Liver (tissue), 9 donors: ENCODE results near the gene IL31RA. TPM values are rescaled to one million over a fixed set of nuclear protein-coding genes. Genes with fewer than 3 reads are reported as not detected.

ENCODE experiments used
- DNase-seq: peaks from one replicate; pipeline ENCODE4 v3.0.0-alpha.2; 2017; ENCODE audit warnings: low spot score
- H3K27ac ChIP-seq, 2 donors: one replicate each; pipeline ENCODE4 v1.7.0; 2013; ENCODE audit warnings: inconsistent platforms in 2 of 2, low read length in 2 of 2, control low read depth in 1 of 2, low read depth in 1 of 2, mild to moderate bottlenecking in 1 of 2
- H3K27me3 ChIP-seq, 4 donors: one replicate each; pipeline versions ENCODE4 v1.6.1 to v1.7.0; 2013; ENCODE audit warnings: low read length in 3 of 4, inconsistent platforms in 1 of 4, mild to moderate bottlenecking in 1 of 4, moderate library complexity in 1 of 4; ENCODE audit not compliant: control insufficient read depth in 4 of 4, insufficient read depth in 4 of 4
- H3K36me3 ChIP-seq, 4 donors: one replicate each; pipeline versions ENCODE4 v1.6.1 to v1.7.0; 2013; ENCODE audit warnings: low read length in 3 of 4, mild to moderate bottlenecking in 3 of 4, low read depth in 1 of 4, moderate library complexity in 1 of 4; ENCODE audit not compliant: control insufficient read depth in 4 of 4, insufficient read depth in 3 of 4
- H3K4me1 ChIP-seq, 4 donors: one replicate each; pipeline versions ENCODE4 v1.6.1 to v1.7.0; 2013; ENCODE audit warnings: low read length in 3 of 4, mild to moderate bottlenecking in 3 of 4, moderate library complexity in 1 of 4; ENCODE audit not compliant: control insufficient read depth in 4 of 4, insufficient read depth in 4 of 4
- H3K4me3 ChIP-seq, 3 donors: one replicate each; pipeline versions ENCODE4 v1.6.1 to v1.7.0; 2013; ENCODE audit warnings: low read length in 3 of 3, control low read depth in 1 of 3, low read depth in 1 of 3, mild to moderate bottlenecking in 1 of 3
- H3K9ac ChIP-seq, 2 donors: one replicate each; pipeline ENCODE4 v1.7.0; 2013; ENCODE audit warnings: low read length in 2 of 2, mild to moderate bottlenecking in 2 of 2, moderate library complexity in 2 of 2, control low read depth in 1 of 2, low read depth in 1 of 2
- H3K9me3 ChIP-seq, 4 donors: one replicate each; pipeline versions ENCODE4 v1.6.1 to v1.7.0; 2013; ENCODE audit warnings: low read length in 3 of 4; ENCODE audit not compliant: control insufficient read depth in 4 of 4
- EGR1 ChIP-seq, 2 donors: IDR thresholded peaks; 2 replicates each; pipeline ENCODE4 v1.6.1; 2016 to 2018; ENCODE audit warnings: antibody characterized with exemption in 2 of 2, low read depth in 2 of 2
- FOXA1 ChIP-seq: IDR thresholded peaks from 2 replicates; pipeline ENCODE4 v1.6.1; 2016; ENCODE audit warnings: antibody characterized with exemption
- FOXA2 ChIP-seq: IDR thresholded peaks from 2 replicates; pipeline ENCODE4 v1.6.1; 2016; ENCODE audit warnings: antibody characterized with exemption
- GABPA ChIP-seq, 2 donors: IDR thresholded peaks in 1 of 2; conservative IDR thresholded peaks in 1 of 2; 2 replicates each; pipeline ENCODE4 v1.6.1; 2016; ENCODE audit warnings: antibody characterized with exemption in 2 of 2, mild to moderate bottlenecking in 1 of 2, moderate library complexity in 1 of 2
- HNF4A ChIP-seq, 2 donors: conservative IDR thresholded peaks; 2 replicates each; pipeline ENCODE4 v1.6.1; 2016; ENCODE audit warnings: antibody characterized with exemption in 2 of 2, mild to moderate bottlenecking in 2 of 2
- NR2F2 ChIP-seq: IDR thresholded peaks from 2 replicates; pipeline ENCODE4 v1.6.1; 2016; ENCODE audit warnings: antibody characterized with exemption
- RXRA ChIP-seq, 2 donors: IDR thresholded peaks; 2 replicates each; pipeline ENCODE4 v1.6.1; 2017 to 2018; ENCODE audit warnings: antibody characterized with exemption in 2 of 2, mild to moderate bottlenecking in 1 of 2
- SP1 ChIP-seq: IDR thresholded peaks from 2 replicates; pipeline ENCODE4 v1.6.1; 2018; ENCODE audit warnings: antibody characterized with exemption, mild to moderate bottlenecking
- TAF1 ChIP-seq: conservative IDR thresholded peaks from 2 replicates; pipeline ENCODE4 v1.6.1; 2016; ENCODE audit warnings: antibody characterized with exemption, mild to moderate bottlenecking
- WGBS: extraction: QIAGEN DNeasy Blood & Tissue Kit; methylation state at CpG from one replicate; pipeline ENCODE4 v1.1.7; 2013; 5-methylcytosine and 5-hydroxymethylcytosine counted together
- polyA plus RNA-seq, 2 donors: library from polyadenylated mRNA; stranded (reverse) in 1 of 2; unstranded in 1 of 2; fragments of 200-250 nt in 1 of 2; fragments of >200 nt in 1 of 2; fragmentation: Nextera tagmentation in 1 of 2; extraction: Ambion mirVana in 1 of 2; gene quantifications; one replicate each; pipeline versions ENCODE4 v1.2.1 to v1.2.3, GENCODE V29; 2013 to 2015
- total RNA-seq, 2 donors: library from RNA; depleted of rRNA; stranded (reverse); fragments of >200 nt; gene quantifications; one replicate each; pipeline ENCODE4 v1.2.3, GENCODE V29; 2014
- TF ChIP-seq, protein P1 (sequence below): IDR thresholded peaks from 2 replicates; pipeline ENCODE4 v1.6.1; 2016; ENCODE audit warnings: antibody characterized with exemption
- TF ChIP-seq, protein P2 (sequence below): IDR thresholded peaks from 2 replicates; pipeline ENCODE4 v1.6.1; 2016; ENCODE audit warnings: antibody characterized with exemption
- TF ChIP-seq, protein P3 (sequence below): IDR thresholded peaks from 2 replicates; pipeline ENCODE4 v1.6.1; 2016; ENCODE audit warnings: antibody characterized with exemption, mild to moderate bottlenecking
- TF ChIP-seq, protein P4 (sequence below): IDR thresholded peaks from 2 replicates; pipeline ENCODE4 v1.6.1; 2016; ENCODE audit warnings: antibody characterized with exemption
- donor health status: healthy.
- donor health status: healthy.
- donor health status: healthy.
- donor health status: healthy.
- donor health status: healthy.

Gene IL31RA
- total and polyA plus RNA-seq, 4 donors, result not detected

GRCh38 chr5:55916986-55917385, 65.8 kb downstream of the IL31RA start:
- no peak for TF ChIP-seq GABPA (IDR thresholded peaks at IDR 0.05 in 1 of 2, conservative IDR thresholded peaks at IDR 0.05 in 1 of 2)
- TF ChIP-seq, protein P1, sequence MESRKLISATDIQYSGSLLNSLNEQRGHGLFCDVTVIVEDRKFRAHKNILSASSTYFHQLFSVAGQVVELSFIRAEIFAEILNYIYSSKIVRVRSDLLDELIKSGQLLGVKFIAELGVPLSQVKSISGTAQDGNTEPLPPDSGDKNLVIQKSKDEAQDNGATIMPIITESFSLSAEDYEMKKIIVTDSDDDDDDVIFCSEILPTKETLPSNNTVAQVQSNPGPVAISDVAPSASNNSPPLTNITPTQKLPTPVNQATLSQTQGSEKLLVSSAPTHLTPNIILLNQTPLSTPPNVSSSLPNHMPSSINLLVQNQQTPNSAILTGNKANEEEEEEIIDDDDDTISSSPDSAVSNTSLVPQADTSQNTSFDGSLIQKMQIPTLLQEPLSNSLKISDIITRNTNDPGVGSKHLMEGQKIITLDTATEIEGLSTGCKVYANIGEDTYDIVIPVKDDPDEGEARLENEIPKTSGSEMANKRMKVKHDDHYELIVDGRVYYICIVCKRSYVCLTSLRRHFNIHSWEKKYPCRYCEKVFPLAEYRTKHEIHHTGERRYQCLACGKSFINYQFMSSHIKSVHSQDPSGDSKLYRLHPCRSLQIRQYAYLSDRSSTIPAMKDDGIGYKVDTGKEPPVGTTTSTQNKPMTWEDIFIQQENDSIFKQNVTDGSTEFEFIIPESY, result no peak

GRCh38 chr5:55917402-55918086, 66.4 kb downstream of the IL31RA start:
- no peaks in the 10 kb centered on the region for H3K9me3 ChIP-seq
- 92% methylated on average over 5 of the region's 5 CpGs for WGBS
- H3K4me3 ChIP-seq, result no peak overlapping the region
- no peak for DNase-seq
- H3K27me3 ChIP-seq, result no peaks in the 10 kb centered on the region
- TF ChIP-seq TAF1 (no peak), SP1 (no peak), RXRA (IDR thresholded peaks at IDR 0.05) (no peak), HNF4A (conservative IDR thresholded peaks at IDR 0.05) (no peak), FOXA1 (no peak), EGR1 (IDR thresholded peaks at IDR 0.05; ENCODE audit: low read depth in 2 of 2) (no peak), FOXA2 (no peak), NR2F2 (no peak)
- TF ChIP-seq, protein P2, sequence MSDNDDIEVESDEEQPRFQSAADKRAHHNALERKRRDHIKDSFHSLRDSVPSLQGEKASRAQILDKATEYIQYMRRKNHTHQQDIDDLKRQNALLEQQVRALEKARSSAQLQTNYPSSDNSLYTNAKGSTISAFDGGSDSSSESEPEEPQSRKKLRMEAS, result no peak
- TF ChIP-seq, protein P3, sequence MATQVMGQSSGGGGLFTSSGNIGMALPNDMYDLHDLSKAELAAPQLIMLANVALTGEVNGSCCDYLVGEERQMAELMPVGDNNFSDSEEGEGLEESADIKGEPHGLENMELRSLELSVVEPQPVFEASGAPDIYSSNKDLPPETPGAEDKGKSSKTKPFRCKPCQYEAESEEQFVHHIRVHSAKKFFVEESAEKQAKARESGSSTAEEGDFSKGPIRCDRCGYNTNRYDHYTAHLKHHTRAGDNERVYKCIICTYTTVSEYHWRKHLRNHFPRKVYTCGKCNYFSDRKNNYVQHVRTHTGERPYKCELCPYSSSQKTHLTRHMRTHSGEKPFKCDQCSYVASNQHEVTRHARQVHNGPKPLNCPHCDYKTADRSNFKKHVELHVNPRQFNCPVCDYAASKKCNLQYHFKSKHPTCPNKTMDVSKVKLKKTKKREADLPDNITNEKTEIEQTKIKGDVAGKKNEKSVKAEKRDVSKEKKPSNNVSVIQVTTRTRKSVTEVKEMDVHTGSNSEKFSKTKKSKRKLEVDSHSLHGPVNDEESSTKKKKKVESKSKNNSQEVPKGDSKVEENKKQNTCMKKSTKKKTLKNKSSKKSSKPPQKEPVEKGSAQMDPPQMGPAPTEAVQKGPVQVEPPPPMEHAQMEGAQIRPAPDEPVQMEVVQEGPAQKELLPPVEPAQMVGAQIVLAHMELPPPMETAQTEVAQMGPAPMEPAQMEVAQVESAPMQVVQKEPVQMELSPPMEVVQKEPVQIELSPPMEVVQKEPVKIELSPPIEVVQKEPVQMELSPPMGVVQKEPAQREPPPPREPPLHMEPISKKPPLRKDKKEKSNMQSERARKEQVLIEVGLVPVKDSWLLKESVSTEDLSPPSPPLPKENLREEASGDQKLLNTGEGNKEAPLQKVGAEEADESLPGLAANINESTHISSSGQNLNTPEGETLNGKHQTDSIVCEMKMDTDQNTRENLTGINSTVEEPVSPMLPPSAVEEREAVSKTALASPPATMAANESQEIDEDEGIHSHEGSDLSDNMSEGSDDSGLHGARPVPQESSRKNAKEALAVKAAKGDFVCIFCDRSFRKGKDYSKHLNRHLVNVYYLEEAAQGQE, result no peak
- TF ChIP-seq, protein P1, result no peak
- TF ChIP-seq, protein P4, sequence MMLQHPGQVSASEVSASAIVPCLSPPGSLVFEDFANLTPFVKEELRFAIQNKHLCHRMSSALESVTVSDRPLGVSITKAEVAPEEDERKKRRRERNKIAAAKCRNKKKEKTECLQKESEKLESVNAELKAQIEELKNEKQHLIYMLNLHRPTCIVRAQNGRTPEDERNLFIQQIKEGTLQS, result no peak
- H3K36me3 ChIP-seq, result no peaks in the 10 kb centered on the region
- H3K9ac ChIP-seq, result no peak overlapping the region
- H3K27ac ChIP-seq, result no peak overlapping the region
- no peaks in the 10 kb centered on the region for H3K4me1 ChIP-seq

More at GRCh38 chr5:55916986-55917385, 65.8 kb downstream of the IL31RA start:
- H3K27ac ChIP-seq, result no peak overlapping the region
- H3K27me3 ChIP-seq, result no peaks in the 10 kb centered on the region
- H3K4me1 ChIP-seq, result no peaks in the 10 kb centered on the region
- WGBS, result 82% methylated on average over 10 of the region's 10 CpGs
- H3K36me3 ChIP-seq, result no peaks in the 10 kb centered on the region
- H3K9ac ChIP-seq, result no peak overlapping the region
- no peak overlapping the region for H3K4me3 ChIP-seq
- H3K9me3 ChIP-seq, result no peaks in the 10 kb centered on the region
- DNase-seq, result no peak
